ENCODE measurements around the gene HYLS1.
"Not testable (repeated sequence)": the region's sequence is repeated elsewhere in the genome, so short reads cannot be mapped to it uniquely, and the experiment has no call there.

DNA sequence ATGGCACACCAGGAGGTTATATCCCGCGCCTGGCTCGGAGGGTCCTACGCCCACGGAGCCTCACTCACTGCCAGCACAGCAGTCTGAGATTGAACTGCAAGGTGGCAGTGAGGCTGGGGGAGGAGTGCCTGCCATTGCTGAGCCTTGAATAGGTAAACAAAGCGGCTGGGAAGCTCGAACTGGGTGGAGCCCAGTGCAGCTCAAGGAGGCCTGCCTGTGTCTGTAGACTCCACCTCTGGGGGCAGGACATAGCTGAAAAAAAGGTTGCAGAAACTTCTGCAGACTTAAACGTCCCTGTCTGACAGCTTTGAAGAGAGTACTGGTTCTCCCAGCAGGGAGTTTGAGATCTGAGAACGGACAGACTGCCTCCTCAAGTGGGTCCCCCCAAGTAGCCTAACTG lies 29.8 kb upstream of the HYLS1 start:
- TF ChIP-seq, protein P1, sequence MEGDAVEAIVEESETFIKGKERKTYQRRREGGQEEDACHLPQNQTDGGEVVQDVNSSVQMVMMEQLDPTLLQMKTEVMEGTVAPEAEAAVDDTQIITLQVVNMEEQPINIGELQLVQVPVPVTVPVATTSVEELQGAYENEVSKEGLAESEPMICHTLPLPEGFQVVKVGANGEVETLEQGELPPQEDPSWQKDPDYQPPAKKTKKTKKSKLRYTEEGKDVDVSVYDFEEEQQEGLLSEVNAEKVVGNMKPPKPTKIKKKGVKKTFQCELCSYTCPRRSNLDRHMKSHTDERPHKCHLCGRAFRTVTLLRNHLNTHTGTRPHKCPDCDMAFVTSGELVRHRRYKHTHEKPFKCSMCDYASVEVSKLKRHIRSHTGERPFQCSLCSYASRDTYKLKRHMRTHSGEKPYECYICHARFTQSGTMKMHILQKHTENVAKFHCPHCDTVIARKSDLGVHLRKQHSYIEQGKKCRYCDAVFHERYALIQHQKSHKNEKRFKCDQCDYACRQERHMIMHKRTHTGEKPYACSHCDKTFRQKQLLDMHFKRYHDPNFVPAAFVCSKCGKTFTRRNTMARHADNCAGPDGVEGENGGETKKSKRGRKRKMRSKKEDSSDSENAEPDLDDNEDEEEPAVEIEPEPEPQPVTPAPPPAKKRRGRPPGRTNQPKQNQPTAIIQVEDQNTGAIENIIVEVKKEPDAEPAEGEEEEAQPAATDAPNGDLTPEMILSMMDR (IDR thresholded peaks at IDR 0.05): not testable (repeated sequence)
- not testable (repeated sequence) for TF ChIP-seq POLR2A (IDR thresholded peaks at IDR 0.05)

Measured in Peyer's patch (tissue), 4 donors.